K562 (cell line): ENCODE data around the gene YAF2. TPM values are rescaled to one million over a fixed set of nuclear protein-coding genes. Genes with fewer than 3 reads are reported as not detected.

Experiments used
- CC2D1A ChIP-seq: fragments of 450-650 bp; IDR thresholded peaks from 2 replicates; pipeline ENCODE4 v1.6.1; 2017; ENCODE audit warnings: mild to moderate bottlenecking
- HMGN3 ChIP-seq: IDR thresholded peaks from 2 replicates; pipeline ENCODE4 v1.6.1; 2011; ENCODE audit warnings: borderline replicate concordance, low read depth, mild to moderate bottlenecking, mixed read lengths, low read length; ENCODE audit not compliant: insufficient read length; ENCODE audit errors: extremely low read depth
- IFI16 ChIP-seq: fragments of 250-450 bp; sonication (Bioruptor Pico); IDR thresholded peaks from 2 replicates; pipeline ENCODE4 v2.1.2; 2022; ENCODE audit warnings: mild to moderate bottlenecking, inconsistent platforms
- MED1 ChIP-seq: sonication (generic); formaldehyde crosslinking; IDR thresholded peaks from 2 replicates; pipeline ENCODE4 v1.8.1; 2023; ENCODE audit warnings: missing genetic modification reagents, borderline replicate concordance
- MEF2A ChIP-seq: IDR thresholded peaks from 2 replicates; pipeline ENCODE4 v1.6.1; 2011; ENCODE audit warnings: low read depth, mild to moderate bottlenecking, low read length, moderate library complexity; ENCODE audit not compliant: control insufficient read depth
- MTA1 ChIP-seq: fragments of 450-650 bp; IDR thresholded peaks from 2 replicates; pipeline ENCODE4 v1.6.1; 2017; ENCODE audit warnings: borderline replicate concordance
- NEUROD1 ChIP-seq: fragments of 150-350 bp; IDR thresholded peaks from 2 replicates; pipeline ENCODE4 v1.6.1; 2014; ENCODE audit warnings: borderline replicate concordance, low read length, low read depth; ENCODE audit not compliant: partially characterized antibody
- PML ChIP-seq: IDR thresholded peaks from 2 replicates; pipeline ENCODE4 v1.6.1; 2012; ENCODE audit warnings: low read length, inconsistent platforms
- PRMT5 ChIP-seq: sonication (generic); formaldehyde crosslinking; IDR thresholded peaks from 2 replicates; pipeline ENCODE4 v1.5.0; 2020; ENCODE audit warnings: missing genetic modification reagents
- RAD51 ChIP-seq: fragments of 450-650 bp; IDR thresholded peaks from 2 replicates; pipeline ENCODE4 v1.7.1; 2016; ENCODE audit warnings: low read depth, mild to moderate bottlenecking, borderline replicate concordance
- RB1 ChIP-seq: fragments of 450-650 bp; IDR thresholded peaks from 2 replicates; pipeline ENCODE4 v1.6.1; 2017; ENCODE audit warnings: low read depth, mild to moderate bottlenecking
- RBM22 ChIP-seq: fragments of 200-400 bp; formaldehyde crosslinking; IDR thresholded peaks from 2 replicates; pipeline ENCODE4 v1.6.1; 2018; ENCODE audit warnings: low read length, low read depth; ENCODE audit not compliant: poor library complexity, severe bottlenecking
- TAF1 ChIP-seq: IDR thresholded peaks from 2 replicates; pipeline ENCODE4 v1.6.1; 2011; ENCODE audit warnings: mild to moderate bottlenecking, low read length, moderate library complexity; ENCODE audit not compliant: insufficient read depth, control insufficient read depth, severe bottlenecking; ENCODE audit errors: extremely low read depth
- ZNF121 ChIP-seq: sonication (generic); formaldehyde crosslinking; conservative IDR thresholded peaks from 2 replicates; pipeline ENCODE4 v1.8.0; 2022; ENCODE audit warnings: missing genetic modification reagents
- ZNF146 ChIP-seq: IDR thresholded peaks from one replicate; pipeline ENCODE4 v1.6.1; 2018; ENCODE audit warnings: missing compliant biosample characterization; ENCODE audit not compliant: unreplicated experiment
- ZNF239 ChIP-seq: fragments of 250-450 bp; sonication (Bioruptor Pico); IDR thresholded peaks from 2 replicates; pipeline ENCODE4 v1.4.0; 2020; ENCODE audit warnings: mild to moderate bottlenecking
- ZNF778 ChIP-seq: fragments of 450-650 bp; formaldehyde crosslinking; IDR thresholded peaks from 2 replicates; pipeline ENCODE4 v1.4.0; 2020; ENCODE audit warnings: mild to moderate bottlenecking, moderate library complexity
- polyA plus RNA-seq, 8 experiments: library from polyadenylated mRNA; depleted of rRNA in 4 of 8; stranded (reverse) in 5 of 8; unstranded in 3 of 8; fragments of >200 nt; fragmentation: Nextera tagmentation in 2 of 8; fragmentation: Illumina TruSeq in 1 of 8; extraction: Ambion mirVana in 2 of 8; extraction: Trizol in 1 of 8; gene quantifications; 2 replicates each; pipeline versions ENCODE4 v1.2.1 to v1.2.3, GENCODE V29; 2011 to 2014; ENCODE audit warnings: inconsistent platforms in 1 of 8, missing spikeins in 1 of 8
- total RNA-seq, 7 experiments: library from RNA; depleted of rRNA in 6 of 7; stranded (reverse); fragments of >200 nt in 6 of 7; fragmentation: Illumina TruSeq in 2 of 7; extraction: Trizol in 2 of 7; gene quantifications; 2 replicates each; pipeline versions ENCODE4 v1.2.1 to v1.2.3, GENCODE V29; 2011 to 2021; ENCODE audit warnings: low replicate concordance in 1 of 7
- TF ChIP-seq, protein P1 (sequence below): fragments of 250-450 bp; sonication (Bioruptor Pico); IDR thresholded peaks from 2 replicates; pipeline ENCODE4 v1.9.0; 2021; ENCODE audit warnings: mild to moderate bottlenecking, inconsistent platforms
- TF ChIP-seq, protein P2 (sequence below): sonication (generic); formaldehyde crosslinking; IDR thresholded peaks from 2 replicates; pipeline ENCODE4 v1.8.0; 2023; ENCODE audit warnings: missing genetic modification reagents, mild to moderate bottlenecking, borderline replicate concordance
- TF ChIP-seq, protein P3 (sequence below): fragments of 450-650 bp; IDR thresholded peaks from 2 replicates; pipeline ENCODE4 v1.6.1; 2016; ENCODE audit warnings: missing biosample characterization, missing genetic modification characterization

YAF2 gene
- total and polyA plus RNA-seq, 9 of the 15 experiments (the other 6 are each of a cell fraction or from before 2014, with no cell fraction given) = 10.6 to 26.4 (median 21.3) TPM

DNA sequence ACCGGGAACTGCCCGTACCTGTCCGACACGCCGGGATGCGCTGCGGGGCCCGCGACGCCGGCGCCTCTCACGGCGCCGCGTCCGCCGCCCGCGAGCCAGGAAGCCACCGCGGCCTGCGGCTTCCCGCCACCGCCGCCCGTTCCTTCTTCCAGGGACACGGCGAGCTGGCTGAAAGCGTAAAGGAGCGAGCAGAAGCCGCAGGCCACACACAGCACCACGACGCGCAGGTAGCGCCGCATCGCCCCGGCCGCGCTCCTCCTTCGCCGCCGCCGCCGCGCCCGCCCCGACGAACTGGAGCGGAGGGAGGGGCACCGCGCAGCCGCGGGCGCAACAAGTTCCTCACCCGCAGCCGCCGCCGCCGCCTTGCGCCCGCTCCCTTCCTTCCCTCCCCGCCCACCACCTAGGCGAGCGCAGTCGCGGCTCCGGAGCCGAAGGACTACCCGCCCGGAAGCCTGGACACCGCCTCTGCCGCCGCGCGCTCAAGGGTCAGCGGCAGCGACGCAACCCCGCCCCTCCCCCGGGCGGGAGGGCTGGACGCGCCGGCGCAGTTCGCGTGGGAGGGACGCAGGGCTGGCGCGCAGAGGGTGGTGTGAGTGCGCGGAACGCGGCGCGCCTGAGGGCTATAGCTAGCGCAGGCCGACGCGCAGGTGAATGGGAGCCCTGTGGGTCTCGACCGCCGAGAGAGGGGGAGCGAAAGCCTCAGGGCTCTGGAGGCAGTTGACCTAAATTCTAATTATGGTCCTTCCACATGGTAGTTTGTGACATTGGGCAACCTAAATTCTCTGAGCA is 93.4 kb downstream of the YAF2 start, which contains the start of gene GXYLT1 (continued):
- TF ChIP-seq, protein P1, sequence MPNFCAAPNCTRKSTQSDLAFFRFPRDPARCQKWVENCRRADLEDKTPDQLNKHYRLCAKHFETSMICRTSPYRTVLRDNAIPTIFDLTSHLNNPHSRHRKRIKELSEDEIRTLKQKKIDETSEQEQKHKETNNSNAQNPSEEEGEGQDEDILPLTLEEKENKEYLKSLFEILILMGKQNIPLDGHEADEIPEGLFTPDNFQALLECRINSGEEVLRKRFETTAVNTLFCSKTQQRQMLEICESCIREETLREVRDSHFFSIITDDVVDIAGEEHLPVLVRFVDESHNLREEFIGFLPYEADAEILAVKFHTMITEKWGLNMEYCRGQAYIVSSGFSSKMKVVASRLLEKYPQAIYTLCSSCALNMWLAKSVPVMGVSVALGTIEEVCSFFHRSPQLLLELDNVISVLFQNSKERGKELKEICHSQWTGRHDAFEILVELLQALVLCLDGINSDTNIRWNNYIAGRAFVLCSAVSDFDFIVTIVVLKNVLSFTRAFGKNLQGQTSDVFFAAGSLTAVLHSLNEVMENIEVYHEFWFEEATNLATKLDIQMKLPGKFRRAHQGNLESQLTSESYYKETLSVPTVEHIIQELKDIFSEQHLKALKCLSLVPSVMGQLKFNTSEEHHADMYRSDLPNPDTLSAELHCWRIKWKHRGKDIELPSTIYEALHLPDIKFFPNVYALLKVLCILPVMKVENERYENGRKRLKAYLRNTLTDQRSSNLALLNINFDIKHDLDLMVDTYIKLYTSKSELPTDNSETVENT (CRISPR knock-in tag) = peak; percentile 63; the same call in 1 of the 2 replicates
- TF ChIP-seq PML = no peak; the same call in 1 of the 2 replicates
- no peak for TF ChIP-seq ZNF121 (CRISPR knock-in tag)
- TF ChIP-seq, protein P2, sequence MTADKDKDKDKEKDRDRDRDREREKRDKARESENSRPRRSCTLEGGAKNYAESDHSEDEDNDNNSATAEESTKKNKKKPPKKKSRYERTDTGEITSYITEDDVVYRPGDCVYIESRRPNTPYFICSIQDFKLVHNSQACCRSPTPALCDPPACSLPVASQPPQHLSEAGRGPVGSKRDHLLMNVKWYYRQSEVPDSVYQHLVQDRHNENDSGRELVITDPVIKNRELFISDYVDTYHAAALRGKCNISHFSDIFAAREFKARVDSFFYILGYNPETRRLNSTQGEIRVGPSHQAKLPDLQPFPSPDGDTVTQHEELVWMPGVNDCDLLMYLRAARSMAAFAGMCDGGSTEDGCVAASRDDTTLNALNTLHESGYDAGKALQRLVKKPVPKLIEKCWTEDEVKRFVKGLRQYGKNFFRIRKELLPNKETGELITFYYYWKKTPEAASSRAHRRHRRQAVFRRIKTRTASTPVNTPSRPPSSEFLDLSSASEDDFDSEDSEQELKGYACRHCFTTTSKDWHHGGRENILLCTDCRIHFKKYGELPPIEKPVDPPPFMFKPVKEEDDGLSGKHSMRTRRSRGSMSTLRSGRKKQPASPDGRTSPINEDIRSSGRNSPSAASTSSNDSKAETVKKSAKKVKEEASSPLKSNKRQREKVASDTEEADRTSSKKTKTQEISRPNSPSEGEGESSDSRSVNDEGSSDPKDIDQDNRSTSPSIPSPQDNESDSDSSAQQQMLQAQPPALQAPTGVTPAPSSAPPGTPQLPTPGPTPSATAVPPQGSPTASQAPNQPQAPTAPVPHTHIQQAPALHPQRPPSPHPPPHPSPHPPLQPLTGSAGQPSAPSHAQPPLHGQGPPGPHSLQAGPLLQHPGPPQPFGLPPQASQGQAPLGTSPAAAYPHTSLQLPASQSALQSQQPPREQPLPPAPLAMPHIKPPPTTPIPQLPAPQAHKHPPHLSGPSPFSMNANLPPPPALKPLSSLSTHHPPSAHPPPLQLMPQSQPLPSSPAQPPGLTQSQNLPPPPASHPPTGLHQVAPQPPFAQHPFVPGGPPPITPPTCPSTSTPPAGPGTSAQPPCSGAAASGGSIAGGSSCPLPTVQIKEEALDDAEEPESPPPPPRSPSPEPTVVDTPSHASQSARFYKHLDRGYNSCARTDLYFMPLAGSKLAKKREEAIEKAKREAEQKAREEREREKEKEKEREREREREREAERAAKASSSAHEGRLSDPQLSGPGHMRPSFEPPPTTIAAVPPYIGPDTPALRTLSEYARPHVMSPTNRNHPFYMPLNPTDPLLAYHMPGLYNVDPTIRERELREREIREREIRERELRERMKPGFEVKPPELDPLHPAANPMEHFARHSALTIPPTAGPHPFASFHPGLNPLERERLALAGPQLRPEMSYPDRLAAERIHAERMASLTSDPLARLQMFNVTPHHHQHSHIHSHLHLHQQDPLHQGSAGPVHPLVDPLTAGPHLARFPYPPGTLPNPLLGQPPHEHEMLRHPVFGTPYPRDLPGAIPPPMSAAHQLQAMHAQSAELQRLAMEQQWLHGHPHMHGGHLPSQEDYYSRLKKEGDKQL (CRISPR knock-in tag) = no peak
- peak; percentile 68 for TF ChIP-seq RB1
- TF ChIP-seq, protein P3, sequence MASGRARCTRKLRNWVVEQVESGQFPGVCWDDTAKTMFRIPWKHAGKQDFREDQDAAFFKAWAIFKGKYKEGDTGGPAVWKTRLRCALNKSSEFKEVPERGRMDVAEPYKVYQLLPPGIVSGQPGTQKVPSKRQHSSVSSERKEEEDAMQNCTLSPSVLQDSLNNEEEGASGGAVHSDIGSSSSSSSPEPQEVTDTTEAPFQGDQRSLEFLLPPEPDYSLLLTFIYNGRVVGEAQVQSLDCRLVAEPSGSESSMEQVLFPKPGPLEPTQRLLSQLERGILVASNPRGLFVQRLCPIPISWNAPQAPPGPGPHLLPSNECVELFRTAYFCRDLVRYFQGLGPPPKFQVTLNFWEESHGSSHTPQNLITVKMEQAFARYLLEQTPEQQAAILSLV (tag) = no peak
- no peak for TF ChIP-seq CC2D1A
- 0 out of 2 replicates have a peak, but pooled peaks have one; percentile 53 for TF ChIP-seq MTA1
- peak; percentile 58 for TF ChIP-seq NEUROD1
- TF ChIP-seq MEF2A = no peak
- TF ChIP-seq HMGN3 = peak; percentile 65
- TF ChIP-seq MED1 = no peak
- no peak for TF ChIP-seq PRMT5 (CRISPR knock-in tag)
- TF ChIP-seq ZNF239 (CRISPR knock-in tag) = no peak
- TF ChIP-seq ZNF146 = no peak
- TF ChIP-seq ZNF778 (CRISPR knock-in tag) = no peak
- peak; percentile 59 for TF ChIP-seq RBM22
- no peak for TF ChIP-seq IFI16 (CRISPR knock-in tag)
- peak; percentile 83 for TF ChIP-seq TAF1
- TF ChIP-seq RAD51 = no peak
